GM18870 (cell line): ENCODE data around the gene LGALS9.

Experiments used
- ATAC-seq: cut with Tn5 transposase; IDR thresholded peaks from one replicate; pipeline ENCODE4 v1.9.1; 2021; ENCODE audit warnings: moderate library complexity; ENCODE audit not compliant: unreplicated experiment

Gene LGALS9

DNA sequence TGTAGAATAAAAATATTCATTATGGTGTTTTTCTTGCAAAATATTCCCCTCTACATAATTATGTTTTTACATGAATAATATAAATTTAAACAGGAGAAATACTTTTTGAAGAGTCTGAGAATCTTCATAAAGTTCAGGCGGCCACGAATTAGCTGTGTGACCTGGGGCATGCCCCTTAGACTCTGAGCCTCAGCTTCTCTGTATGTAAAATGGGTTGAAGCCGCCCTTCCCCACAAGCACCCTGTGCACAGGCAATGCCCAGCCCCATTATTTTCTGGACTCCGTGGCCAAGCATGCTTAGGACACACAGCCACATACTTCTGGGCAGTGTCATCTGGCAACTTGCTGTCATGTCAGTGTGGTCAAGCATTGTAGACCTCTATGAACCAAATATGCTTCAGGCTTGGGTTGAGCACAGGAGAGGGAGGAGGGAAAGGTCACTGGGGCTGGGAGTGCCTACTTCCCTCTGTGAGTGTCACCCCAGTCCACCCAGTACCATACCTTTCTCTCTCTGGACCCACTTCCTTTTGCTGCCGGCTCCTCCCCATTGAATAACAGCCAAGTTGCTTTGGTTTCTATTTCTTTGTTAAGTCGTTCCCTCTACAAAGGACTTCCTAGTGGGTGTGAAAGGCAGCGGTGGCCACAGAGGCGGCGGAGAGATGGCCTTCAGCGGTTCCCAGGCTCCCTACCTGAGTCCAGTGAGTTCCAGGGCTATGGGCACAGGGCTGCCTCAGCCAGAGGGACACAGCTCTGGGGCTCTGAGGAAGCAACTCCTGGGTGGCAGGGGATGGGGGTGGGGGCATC lies at the start of gene LGALS9:
Gene LGALS9 (plus strand): TSS at position 582 of the 804 bp plus-strand sequence. CDS start 78 bp downstream, at position 660.
- ATAC-seq, result peak; percentile 62

DNA sequence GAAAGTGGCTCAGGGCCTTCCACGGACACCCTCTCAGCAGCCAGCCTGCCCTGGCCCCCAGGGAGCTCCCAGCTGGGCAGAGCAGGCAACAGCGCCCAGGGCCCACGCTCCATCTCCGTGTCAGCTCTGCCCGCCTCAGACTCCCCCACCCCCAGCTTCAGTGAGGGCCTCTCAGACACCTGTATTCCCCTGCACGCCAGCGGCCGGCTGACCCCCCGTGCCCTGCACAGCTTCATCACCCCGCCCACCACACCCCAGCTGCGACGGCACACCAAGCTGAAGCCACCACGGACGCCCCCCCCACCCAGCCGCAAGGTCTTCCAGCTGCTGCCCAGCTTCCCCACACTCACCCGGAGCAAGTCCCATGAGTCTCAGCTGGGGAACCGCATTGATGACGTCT lies 48.3 kb upstream of the LGALS9 start:
- ATAC-seq, result no peak

DNA sequence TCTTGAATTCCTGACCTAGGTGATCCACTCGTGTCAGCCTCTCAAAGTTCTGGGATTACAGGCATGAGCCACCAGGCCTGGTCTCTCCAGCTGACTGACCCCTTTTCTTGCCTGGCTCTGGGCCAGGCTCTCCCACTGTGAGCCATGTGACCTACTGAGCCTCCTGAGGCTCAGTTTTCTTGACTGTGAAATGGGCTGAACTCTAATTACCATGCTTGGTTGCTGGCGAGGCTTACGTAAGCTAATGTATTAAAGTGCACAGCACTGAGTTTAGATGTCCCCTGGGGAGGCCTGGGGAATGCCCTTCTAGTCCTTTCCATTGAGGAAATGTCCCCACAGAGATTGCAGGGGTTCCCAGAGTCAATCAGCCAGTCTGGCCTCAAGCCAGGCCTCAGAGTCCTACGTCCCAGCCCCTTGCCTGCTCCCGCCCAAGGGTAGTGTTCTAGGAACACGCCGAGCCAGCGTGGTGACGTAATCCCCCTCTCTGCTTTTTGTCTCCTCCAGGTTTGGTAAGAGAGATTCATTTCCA lies 45.8 kb upstream of the LGALS9 start:
- no peak for ATAC-seq

DNA sequence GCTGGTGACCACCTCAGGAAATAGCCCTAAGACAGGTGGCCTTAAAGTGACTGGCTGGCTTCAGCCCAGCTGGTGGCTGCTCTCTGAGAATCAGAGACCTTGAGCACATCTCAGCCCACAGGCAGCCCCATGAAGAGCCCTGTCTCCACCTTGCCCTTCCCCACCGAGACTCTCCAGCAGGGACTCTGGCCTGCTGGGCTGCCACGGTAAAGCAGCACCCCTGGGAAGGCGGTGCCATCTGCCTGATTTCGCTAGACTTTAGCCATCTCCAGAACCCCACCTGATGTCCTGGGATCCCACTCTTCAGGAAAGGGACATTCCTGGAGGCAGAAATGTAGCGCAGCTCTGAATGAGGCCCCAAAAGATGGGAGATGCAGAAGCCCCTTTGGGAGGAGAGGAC lies 45.2 kb upstream of the LGALS9 start:
- no peak for ATAC-seq

DNA sequence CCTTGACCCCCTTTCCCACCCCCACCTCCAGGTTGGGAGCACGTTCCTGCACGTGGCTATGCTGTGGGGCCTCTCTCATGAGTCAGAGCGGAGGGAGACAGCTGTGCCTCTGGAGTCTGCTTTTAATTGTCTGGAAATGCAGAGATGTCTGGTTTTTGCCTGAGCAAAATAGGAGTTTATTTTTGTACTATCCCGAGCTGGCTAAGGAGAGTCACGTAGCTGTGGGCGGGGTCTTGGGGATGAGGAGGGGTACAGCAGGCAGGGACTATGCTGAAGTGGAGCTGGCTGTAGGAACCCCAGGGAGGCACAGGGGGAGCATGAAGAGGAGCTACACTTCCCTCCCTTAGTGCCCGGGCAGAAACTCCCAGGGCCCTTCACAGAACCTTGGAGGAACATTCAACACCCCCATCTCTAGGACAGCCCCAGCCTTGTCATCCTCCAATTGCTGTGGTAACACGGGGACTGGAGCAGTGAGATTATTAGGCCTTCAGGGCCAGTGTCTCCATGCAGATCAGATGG lies 44.7 kb upstream of the LGALS9 start:
- no peak for ATAC-seq

DNA sequence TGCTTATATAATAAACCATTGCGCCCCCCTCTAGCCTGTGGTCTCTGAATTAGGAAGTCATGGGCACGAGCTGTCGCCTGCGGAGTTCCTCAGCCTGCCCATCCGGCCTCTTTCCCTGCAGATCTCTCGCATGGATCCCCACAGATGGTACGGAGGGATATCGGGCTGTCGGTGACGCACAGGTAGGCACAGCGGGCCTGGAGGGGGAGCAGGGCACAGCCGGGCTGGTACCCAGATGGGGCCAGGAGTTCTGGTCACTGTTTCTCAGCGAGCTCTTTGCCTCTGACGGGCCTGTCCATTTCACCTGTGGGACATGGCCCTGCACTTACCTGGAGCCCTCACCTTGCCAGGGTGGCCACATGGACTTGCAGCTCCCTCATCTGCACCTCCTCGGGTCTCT lies 42.6 kb upstream of the LGALS9 start:
- no peak for ATAC-seq

DNA sequence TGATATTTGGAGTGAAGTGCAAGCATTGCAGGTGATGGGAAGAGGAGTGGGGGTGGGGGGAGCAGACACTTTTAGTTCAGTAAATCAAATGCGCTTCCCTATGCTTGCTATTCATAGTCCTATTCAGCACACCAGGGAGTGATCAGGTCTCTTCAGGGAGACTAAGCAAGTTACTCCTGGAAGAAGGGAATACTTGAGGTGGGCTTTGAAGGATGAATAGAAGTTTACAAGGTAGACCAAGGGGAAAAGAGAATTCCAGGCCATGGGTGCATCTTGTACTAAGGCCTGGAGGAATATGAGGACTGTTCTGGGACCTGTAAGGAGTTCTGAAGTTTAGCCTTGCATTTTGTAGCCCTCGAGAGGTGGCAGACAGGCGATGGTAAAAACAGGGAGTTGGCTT lies 40.1 kb upstream of the LGALS9 start:
- ATAC-seq, result no peak

DNA sequence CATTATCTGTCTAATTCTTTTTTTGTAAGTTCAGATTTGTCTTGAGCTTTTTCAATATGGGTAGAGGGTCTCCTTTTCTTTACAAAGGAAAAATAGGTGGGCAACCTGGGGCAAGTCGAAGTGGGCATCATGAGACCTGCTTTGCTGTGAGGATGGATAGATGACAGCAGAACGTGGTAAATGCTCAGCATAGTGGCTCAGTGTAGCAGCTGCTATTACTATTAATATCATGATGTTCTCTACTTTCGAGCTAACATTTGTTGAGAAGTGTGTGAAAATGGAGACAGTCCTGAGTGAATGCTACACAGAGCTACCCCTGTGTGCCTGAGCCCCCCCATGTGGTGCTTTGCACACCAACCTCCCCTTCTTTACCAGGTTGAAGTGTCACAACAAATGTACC lies 39.0 kb upstream of the LGALS9 start:
- ATAC-seq, result no peak

DNA sequence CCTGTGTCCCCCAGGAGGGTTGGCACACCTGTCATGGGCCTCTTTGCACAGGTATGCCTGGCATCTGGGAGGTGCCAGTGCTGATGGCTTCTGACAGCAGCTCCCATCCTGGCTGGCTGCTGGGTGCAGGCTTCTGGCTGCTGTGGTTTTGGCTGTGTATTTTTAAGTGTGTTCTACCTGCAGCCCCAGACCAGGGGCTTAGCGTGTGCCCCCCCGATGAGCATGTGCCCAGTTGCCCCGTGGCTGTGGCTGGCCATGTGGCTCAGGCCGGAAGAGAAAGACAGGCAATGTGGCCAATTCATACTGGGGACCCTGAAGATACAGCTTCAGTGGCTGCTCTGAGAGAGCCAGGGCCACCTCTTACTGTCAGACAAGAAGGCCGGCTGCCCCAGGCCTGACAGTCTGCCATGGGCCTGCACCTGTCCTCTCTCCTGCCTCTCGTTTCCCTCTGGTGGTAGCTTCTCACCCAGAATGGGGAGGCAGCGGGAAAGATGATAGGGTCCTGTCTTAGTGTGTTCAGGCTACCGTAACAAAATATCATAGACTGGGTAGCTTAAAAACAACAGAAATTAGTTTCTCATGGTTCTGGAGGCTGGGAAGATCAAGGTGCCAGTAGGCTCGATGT lies 37.6 kb upstream of the LGALS9 start:
- ATAC-seq, result no peak

DNA sequence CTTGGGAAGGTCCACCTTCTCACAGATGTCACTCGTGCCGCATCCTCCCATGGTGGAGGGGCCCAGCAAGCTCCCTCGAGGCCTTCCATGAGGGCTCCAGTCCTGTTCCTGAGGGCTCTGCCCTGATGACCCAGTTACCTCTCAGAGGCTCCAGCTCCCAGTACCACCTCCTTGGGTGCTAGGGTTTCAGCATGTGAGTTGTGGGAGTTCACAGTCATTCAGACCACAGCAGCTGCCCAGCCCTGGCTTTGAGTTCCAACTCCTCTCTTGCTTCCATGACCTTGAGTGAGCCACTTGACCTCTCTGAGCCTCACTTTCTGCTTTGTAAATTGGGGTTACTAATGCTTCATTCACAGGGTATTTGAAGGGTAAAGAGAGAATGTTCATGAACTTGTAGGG lies 37.1 kb upstream of the LGALS9 start:
- no peak for ATAC-seq

DNA sequence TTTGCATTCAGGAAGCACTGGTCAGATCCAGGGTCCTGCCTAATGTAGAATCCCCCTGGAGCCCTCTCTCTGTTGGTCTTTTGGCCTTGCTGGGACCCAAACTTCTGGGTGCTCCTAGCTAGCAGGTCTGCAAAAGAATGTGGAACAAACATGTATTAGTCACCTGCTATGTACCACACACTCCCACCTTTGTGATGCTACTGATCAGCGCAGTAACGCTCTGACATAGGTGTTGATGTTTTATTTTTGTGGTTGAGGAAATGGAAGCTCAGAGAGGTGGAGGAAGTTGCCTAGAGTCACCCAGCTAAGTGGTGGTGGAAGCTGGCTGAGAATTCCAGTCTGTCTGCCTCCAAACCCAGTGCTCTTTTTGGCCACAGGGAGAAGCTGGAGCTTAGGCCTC lies 35.8 kb upstream of the LGALS9 start:
- ATAC-seq, result no peak

DNA sequence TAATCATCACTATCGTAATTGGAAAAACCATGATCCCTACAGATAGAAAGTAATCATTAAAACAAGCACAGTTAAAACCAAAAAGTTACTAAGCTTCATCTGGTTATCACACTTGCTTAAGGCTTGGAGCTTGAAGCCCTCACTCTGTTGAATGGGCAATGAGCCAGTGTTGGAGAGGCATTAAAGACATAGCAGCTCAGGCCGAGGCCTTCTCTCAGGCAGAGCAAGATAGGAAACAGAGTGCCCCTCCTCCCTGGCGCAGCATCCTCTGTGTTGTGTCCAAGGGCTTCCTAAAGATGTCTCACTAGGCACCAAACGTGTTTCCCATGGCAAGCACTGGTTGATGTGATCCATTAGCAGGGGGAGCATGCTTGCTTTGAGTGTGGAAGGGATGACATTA lies 34.9 kb upstream of the LGALS9 start:
- ATAC-seq, result no peak

DNA sequence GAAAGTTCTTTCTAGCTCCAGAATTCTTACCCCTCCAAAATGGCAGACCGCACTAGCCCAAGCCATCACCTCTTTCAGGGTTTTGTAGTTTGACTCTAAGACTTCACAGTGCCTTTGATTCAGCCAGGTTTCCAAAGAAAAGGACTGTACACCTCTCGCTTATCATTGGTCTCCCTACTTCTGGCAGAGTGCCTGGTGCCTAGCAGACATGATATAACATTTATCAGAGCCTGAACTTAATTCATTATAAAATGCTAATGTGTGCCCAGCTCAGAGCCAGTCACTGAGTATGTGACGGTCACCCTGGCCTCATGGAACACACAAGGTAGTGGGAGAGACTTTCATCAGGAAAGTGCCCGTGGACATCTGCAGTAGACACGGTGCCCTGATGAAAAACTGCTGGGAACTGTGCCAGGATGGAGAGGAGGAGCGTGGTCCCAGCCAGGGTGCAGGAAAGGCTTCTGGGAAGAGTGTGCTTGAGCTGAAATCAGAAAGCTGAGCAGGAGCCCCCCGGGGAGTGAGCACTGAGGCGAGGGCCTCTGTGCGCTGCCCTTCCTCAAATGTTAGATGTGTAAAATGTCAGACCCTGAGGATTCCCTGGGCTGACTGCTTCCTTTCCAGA lies 34.3 kb upstream of the LGALS9 start:
- no peak for ATAC-seq

DNA sequence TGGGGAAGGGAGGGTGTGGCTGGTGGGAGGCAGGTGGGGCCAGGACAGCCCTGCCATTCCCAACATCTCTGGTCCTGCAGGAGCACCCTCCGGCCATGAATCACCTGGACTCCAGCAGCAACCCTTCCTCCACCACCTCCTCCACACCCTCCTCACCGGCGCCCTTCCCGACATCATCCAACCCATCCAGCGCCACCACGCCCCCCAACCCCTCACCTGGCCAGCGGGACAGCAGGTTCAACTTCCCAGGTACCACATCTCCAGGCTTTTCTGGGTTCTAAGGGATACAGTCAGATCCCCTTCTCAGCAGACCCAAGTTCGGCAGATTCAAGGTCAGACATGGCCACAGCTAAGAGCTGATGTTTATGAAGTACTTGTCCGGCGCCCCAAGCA lies 33.8 kb upstream of the LGALS9 start:
- ATAC-seq, result no peak

DNA sequence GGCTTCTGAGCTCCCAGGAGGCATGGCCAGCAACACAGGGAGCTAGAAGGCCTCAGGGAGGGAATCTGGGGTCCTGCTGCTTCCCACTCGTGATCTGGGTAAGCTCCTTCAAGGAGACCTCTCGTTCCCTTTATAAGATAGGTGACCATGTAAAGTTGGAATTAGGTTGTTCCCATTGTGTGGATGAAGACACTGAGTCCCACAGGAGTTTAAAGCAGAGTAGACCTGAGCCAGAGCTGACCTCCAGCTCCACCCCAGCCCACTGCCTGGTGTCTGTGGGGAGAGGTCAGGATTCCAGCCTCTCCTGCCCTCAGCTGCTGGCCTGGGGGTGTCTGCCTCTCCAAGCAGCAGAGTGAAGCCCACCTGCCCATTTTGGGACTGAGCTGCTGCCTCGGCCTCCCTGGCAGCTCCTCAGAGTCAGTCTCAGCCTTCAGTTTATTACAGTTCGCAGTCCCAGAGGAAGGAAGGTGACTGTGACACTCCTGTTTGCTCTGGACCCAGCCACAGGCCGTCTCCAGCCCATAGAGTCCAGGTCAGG lies 33.1 kb upstream of the LGALS9 start:
- ATAC-seq, result no peak

DNA sequence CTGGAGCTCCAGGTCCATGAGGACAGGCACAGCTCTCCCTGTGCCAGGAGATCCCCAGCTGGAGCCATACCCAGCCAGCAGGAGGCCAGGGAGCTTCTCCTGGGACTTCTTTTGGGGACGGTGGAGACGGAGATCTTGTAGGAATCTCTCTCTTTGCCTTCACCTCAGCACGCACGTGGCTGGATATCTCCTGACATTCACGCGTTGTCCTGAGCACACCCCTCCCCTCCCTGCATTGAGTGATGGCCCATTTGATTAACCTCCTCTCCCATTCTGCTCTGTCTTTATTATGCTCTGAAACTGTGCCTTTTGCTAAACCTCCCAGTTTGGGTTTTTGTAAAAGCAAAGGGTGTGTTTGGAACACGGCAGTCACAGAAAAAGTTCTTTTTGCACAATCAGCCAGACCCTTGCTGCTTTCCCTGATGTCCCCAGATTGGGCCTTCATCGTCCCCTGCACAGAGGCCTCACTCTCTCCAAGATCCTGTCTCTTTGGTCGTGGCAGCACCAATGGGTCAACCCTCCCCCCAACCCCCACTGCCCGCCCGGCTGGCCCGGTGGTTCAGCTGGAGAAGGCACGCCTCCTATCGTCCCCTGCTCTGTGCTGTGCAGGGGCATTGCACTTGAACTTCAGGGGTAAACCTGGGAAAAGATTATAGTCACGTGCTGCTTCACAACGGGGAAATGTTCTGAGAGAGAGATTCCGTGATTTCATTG lies 32.5 kb upstream of the LGALS9 start:
- ATAC-seq, result no peak

DNA sequence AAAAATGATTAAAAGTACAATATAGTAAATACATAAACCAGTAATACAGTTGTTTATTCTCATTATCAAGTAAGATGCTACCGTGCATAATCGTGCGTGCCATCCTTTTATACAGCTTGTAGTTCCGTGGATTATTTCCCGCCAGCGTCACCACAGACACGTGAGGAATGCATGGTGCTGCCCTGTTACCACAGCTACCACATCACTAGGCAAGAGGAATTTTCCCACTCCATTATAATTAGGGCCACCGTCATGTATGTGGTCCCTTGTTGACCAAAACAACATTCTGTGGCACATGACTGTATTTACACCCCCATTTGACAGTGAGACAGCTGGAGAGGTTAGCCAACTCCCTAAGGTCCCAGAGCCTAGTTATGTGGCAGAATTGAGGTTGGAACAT lies 30.5 kb upstream of the LGALS9 start:
- ATAC-seq, result no peak

DNA sequence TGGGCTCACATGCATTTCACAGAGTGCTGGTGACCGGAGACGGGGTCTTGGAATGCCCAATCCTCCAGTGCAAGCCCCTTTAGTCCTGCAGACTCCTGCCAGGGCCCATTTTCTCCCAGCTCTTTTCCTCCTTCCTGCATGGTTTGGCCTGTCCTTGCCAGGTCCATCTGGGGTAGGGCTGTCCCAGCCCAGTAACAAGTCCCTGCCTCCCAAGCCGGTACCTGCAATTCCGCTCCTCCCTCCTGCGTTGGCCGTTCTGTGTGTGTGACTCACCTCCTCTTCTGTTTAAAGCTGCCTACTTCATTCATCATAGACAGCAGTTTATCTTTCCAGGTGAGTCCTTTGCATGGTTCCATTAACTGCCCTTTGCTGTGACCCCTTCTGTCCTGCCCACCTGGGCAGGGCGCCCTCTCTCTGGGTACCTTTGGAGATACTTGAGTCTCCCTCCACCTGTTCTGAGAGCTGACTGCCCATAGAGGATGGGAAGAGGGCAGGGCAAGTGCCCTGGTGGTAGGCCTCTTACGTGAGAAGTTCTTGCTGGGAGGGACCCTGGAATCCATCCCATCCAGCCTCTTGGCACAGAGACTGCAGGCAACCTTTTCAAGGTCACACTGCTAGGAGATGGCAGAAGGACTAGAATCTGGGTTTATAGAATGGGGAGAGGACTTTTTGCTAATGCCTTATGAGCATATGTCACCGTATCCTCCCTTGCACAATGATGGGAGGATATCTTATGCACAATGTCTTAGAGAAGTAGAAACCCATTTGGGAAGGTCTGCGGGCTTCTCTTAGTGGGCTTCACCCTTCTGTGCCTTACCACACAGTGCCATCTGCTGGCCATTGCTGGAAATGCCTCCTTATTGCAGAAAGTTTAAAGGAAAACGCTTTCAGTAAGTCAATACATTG lies 29.7 kb upstream of the LGALS9 start:
- no peak for ATAC-seq

DNA sequence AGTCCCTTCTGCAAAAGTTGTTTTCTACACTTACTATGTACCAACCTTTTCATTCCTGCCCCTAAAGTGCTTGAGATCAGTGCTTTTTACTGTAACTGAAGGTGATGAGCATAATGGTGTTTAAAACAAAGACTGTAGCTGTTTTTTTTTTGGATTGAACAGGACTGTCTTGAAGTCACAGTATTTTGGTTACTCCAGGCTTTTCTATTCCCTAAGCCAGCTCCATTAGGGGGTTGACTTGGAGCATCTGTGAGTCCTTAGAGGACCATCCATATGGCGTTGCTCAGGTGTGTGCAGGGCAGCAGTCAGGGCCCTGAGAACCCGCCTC lies 29.0 kb upstream of the LGALS9 start:
- no peak for ATAC-seq
